Activated CD8-positive, alpha-beta T cell treated with anti-CD3 and anti-CD28 coated beads, Interleukin-2, amount 10 ng/mL, durations not matched to agents 7 days and 5 days (primary cell): ENCODE data around the gene CLHC1. TPM values are rescaled to one million over a fixed set of nuclear protein-coding genes. Genes with fewer than 3 reads are reported as not detected.
A peak's percentile ranks its signal among the peaks of the same experiment; 100 is the strongest.
"Not testable (repeated sequence)": the region's sequence is repeated elsewhere in the genome, so short reads cannot be mapped to it uniquely, and the experiment has no call there.

ENCODE experiments used
- ATAC-seq: fragments of 150-1000 bp; cut with Tn5 transposase; one replicate; pipeline ENCODE4 v1.10.0; 2021; ENCODE audit warnings: moderate library complexity
- CTCF ChIA-PET: fragments of 350-600 bp; sonication (Branson Sonifier 250); formaldehyde crosslinking; loops from one replicate; lab custom pipeline; 2021; ENCODE audit warnings: antibody characterized with exemption; lab: Charles Lee
- POLR2A ChIA-PET: fragments of 350-600 bp; sonication (Branson Sonifier 250); formaldehyde crosslinking; loops from one replicate; lab custom pipeline; 2021; ENCODE audit warnings: antibody characterized with exemption; lab: Charles Lee
- DNase-seq: peaks from one replicate; pipeline ENCODE4 v3.0.0-alpha.2; 2020
- H3K27ac Mint-ChIP-seq: one replicate; pipeline ENCODE4 v1.8.0; 2021; ENCODE audit warnings: mild to moderate bottlenecking, mixed read lengths
- H3K27me3 Mint-ChIP-seq: one replicate; pipeline ENCODE4 v1.8.0; 2021; ENCODE audit warnings: low read depth, mixed read lengths
- H3K36me3 Mint-ChIP-seq: one replicate; pipeline ENCODE4 v1.8.0; 2021; ENCODE audit warnings: low read depth, mixed read lengths
- H3K4me1 Mint-ChIP-seq: one replicate; pipeline ENCODE4 v1.8.0; 2021; ENCODE audit warnings: low read depth, mixed read lengths
- H3K4me3 Mint-ChIP-seq: one replicate; pipeline ENCODE4 v1.8.0; 2021; ENCODE audit warnings: mild to moderate bottlenecking, mixed read lengths
- H3K9me3 Mint-ChIP-seq: one replicate; pipeline ENCODE4 v1.8.0; 2022; ENCODE audit warnings: mixed read lengths; ENCODE audit not compliant: insufficient read depth
- total RNA-seq, 2 experiments: library from RNA; stranded (reverse); gene quantifications; one replicate each; pipeline ENCODE4 v1.2.3, GENCODE V29; 2021

CLHC1 gene
- total RNA-seq = 1 to 10 TPM; 6.3 to 8.5 TPM

- peak; percentile 94 for DNase-seq
- Mint-ChIP-seq H3K36me3 (peaks cover 62% of the 10 kb centered on the region), H3K27ac (peak within 1 kb of the TSS; percentile 97), H3K4me1 (peaks cover 63% of the 10 kb centered on the region), H3K27me3 (no peaks in the 10 kb centered on the region), H3K9me3 (no peaks in the 10 kb centered on the region), H3K4me3 (peak within 1 kb of the TSS; percentile 100)
- ChIA-PET CTCF (no interaction called here), POLR2A (interaction anchor here (0.6 to 1.5 kb wide), 11 partner anchors 8 to 673 kb away, joined by 3 to 12 read pairs (median 5); partner anchors contain the start of genes MTIF2, PPP4R3B and RTN4)
- peak; percentile 80 for ATAC-seq
Measured at GRCh38 chr2:55232084-55232862, at the start of gene CLHC1, which contains the start of gene RPS27A. Gene CLHC1 (minus strand): TSS chr2:55232293. CDS start chr2:55222411, 9,882 bp downstream. Gene RPS27A (plus strand): TSS chr2:55232688. CDS start chr2:55232825, 137 bp downstream.

- CTCF ChIA-PET = interaction anchor here (0.9 to 1.5 kb wide), 3 partner anchors 11 to 13 kb away, joined by 3 read pairs; no protein-coding TSS in a partner anchor
- H3K4me1 Mint-ChIP-seq = peaks cover 23% of the 10 kb centered on the region
- not testable (repeated sequence) for H3K9me3 Mint-ChIP-seq, H3K27me3 Mint-ChIP-seq, ATAC-seq, DNase-seq
- H3K36me3 Mint-ChIP-seq = peaks cover 16% of the 10 kb centered on the region
- peak overlapping the region; percentile 64 for H3K27ac Mint-ChIP-seq
- H3K4me3 Mint-ChIP-seq = peak overlapping the region; percentile 34
- POLR2A ChIA-PET = interaction anchor here (0.8 to 1.4 kb wide), 3 partner anchors 11 to 249 kb away, joined by 3 to 7 read pairs (median 3); partner anchors contain the start of genes CLHC1, MTIF2 and RPS27A
Measured at GRCh38 chr2:55280851-55281546, 48.9 kb upstream of the CLHC1 start.

- ATAC-seq, H3K9me3 Mint-ChIP-seq, DNase-seq, POLR2A ChIA-PET, H3K27ac Mint-ChIP-seq, H3K27me3 Mint-ChIP-seq, CTCF ChIA-PET, H3K4me3 Mint-ChIP-seq: not testable (repeated sequence)
- peaks cover 16% of the 10 kb centered on the region for H3K36me3 Mint-ChIP-seq
- H3K4me1 Mint-ChIP-seq = peaks cover 20% of the 10 kb centered on the region
Measured at GRCh38 chr2:55279859-55280424, 47.8 kb upstream of the CLHC1 start.

- H3K4me3 Mint-ChIP-seq, CTCF ChIA-PET, POLR2A ChIA-PET: not testable (repeated sequence)
Measured at GRCh38 chr2:55279214-55279835, 47.2 kb upstream of the CLHC1 start.

GRCh38 chr2:55277310-55277709, 45.2 kb upstream of the CLHC1 start:
- Mint-ChIP-seq H3K27me3 (no peaks in the 10 kb centered on the region), H3K9me3 (no peaks in the 10 kb centered on the region), H3K36me3 (peaks cover 3% of the 10 kb centered on the region), H3K4me3 (no peak overlapping the region), H3K4me1 (peaks cover 7% of the 10 kb centered on the region), H3K27ac (no peak overlapping the region)
- DNase-seq = no peak
- ChIA-PET CTCF (no interaction called here), POLR2A (no interaction called here)
- no peak for ATAC-seq

More at GRCh38 chr2:55279214-55279835, 47.2 kb upstream of the CLHC1 start:
- not testable (repeated sequence) for H3K27ac Mint-ChIP-seq, H3K27me3 Mint-ChIP-seq, ATAC-seq, DNase-seq, H3K9me3 Mint-ChIP-seq
- Mint-ChIP-seq H3K36me3 (peaks cover 16% of the 10 kb centered on the region), H3K4me1 (peaks cover 20% of the 10 kb centered on the region)

- H3K4me1 Mint-ChIP-seq, H3K27ac Mint-ChIP-seq, CTCF ChIA-PET, H3K4me3 Mint-ChIP-seq, H3K9me3 Mint-ChIP-seq, H3K27me3 Mint-ChIP-seq, ATAC-seq, H3K36me3 Mint-ChIP-seq, DNase-seq: not testable (repeated sequence)
- POLR2A ChIA-PET = interaction anchor here (0.7 kb wide), 1 partner anchor 61 kb away, joined by 7 read pairs; no protein-coding TSS in a partner anchor
Measured at GRCh38 chr2:55274346-55274745, 42.3 kb upstream of the CLHC1 start.

GRCh38 chr2:55269645-55269990, 37.5 kb upstream of the CLHC1 start:
- peaks cover 13% of the 10 kb centered on the region for H3K4me1 Mint-ChIP-seq
- peak overlapping the region; percentile 94 for H3K27ac Mint-ChIP-seq
- ATAC-seq = peak; percentile 6
- H3K4me3 Mint-ChIP-seq = peak overlapping the region; percentile 94
- POLR2A ChIA-PET = interaction anchor here (0.9 to 2.3 kb wide), 3 partner anchors 12 to 37 kb away, joined by 4 to 8 read pairs (median 7); partner anchors contain the start of genes CLHC1 and RPS27A
- no peaks in the 10 kb centered on the region for H3K27me3 Mint-ChIP-seq
- peaks cover 5% of the 10 kb centered on the region for H3K36me3 Mint-ChIP-seq
- CTCF ChIA-PET = interaction anchor here (0.5 to 1.1 kb wide), 3 partner anchors 11 to 416 kb away, joined by 3 read pairs; no protein-coding TSS in a partner anchor
- DNase-seq = peak; percentile 27
- H3K9me3 Mint-ChIP-seq = no peaks in the 10 kb centered on the region

GRCh38 chr2:55268907-55269644, 37.0 kb upstream of the CLHC1 start, which contains the start of gene MTIF2:
Gene MTIF2 (minus strand): TSS chr2:55269231. CDS start chr2:55263858, 5,373 bp downstream.
- CTCF ChIA-PET = interaction anchor here (1.1 kb wide), 1 partner anchor 45 kb away, joined by 3 read pairs; no protein-coding TSS in a partner anchor
- H3K36me3 Mint-ChIP-seq = peaks cover 11% of the 10 kb centered on the region
- POLR2A ChIA-PET = interaction anchor here (1.0 to 2.3 kb wide), 3 partner anchors 12 to 36 kb away, joined by 3 to 8 read pairs (median 7); partner anchors contain the start of genes CLHC1 and RPS27A

GRCh38 chr2:55268288-55268906, 36.3 kb upstream of the CLHC1 start:
- peak overlapping the region; percentile 94 for H3K27ac Mint-ChIP-seq
- H3K27me3 Mint-ChIP-seq = no peaks in the 10 kb centered on the region
- no peaks in the 10 kb centered on the region for H3K9me3 Mint-ChIP-seq
- ATAC-seq (no peak), DNase-seq (no peak)
- POLR2A ChIA-PET = interaction anchor here (1.0 to 2.3 kb wide), 2 partner anchors 32 to 36 kb away, joined by 3 to 8 read pairs; partner anchors contain the start of genes CLHC1 and RPS27A
- peaks cover 13% of the 10 kb centered on the region for H3K36me3 Mint-ChIP-seq
- H3K4me1 Mint-ChIP-seq = peaks cover 13% of the 10 kb centered on the region
- CTCF ChIA-PET = interaction anchor here (0.8 kb wide), 1 partner anchor 13 kb away, joined by 3 read pairs; no protein-coding TSS in a partner anchor
- peak overlapping the region; percentile 94 for H3K4me3 Mint-ChIP-seq

More at GRCh38 chr2:55268907-55269644, 37.0 kb upstream of the CLHC1 start, which contains the start of gene MTIF2:
- ATAC-seq (peak; percentile 97), DNase-seq (peak; percentile 92)
- Mint-ChIP-seq H3K4me3 (peak within 1 kb of the TSS; percentile 94), H3K27ac (peak within 1 kb of the TSS; percentile 94), H3K27me3 (no peaks in the 10 kb centered on the region), H3K4me1 (peaks cover 13% of the 10 kb centered on the region), H3K9me3 (no peaks in the 10 kb centered on the region)

- ATAC-seq, H3K9me3 Mint-ChIP-seq, H3K4me3 Mint-ChIP-seq, H3K4me1 Mint-ChIP-seq, CTCF ChIA-PET, H3K27ac Mint-ChIP-seq, H3K27me3 Mint-ChIP-seq, DNase-seq: not testable (repeated sequence)
- peaks cover 29% of the 10 kb centered on the region for H3K36me3 Mint-ChIP-seq
- POLR2A ChIA-PET = interaction anchor here (0.5 to 1.2 kb wide), 3 partner anchors 11 to 193 kb away, joined by 3 to 5 read pairs (median 3); no protein-coding TSS in a partner anchor
Measured at GRCh38 chr2:55259586-55259985, 27.5 kb upstream of the CLHC1 start.
